Common myeloid progenitor, CD34-positive (primary cell): ENCODE measurements around the gene CXADR. TPM values are rescaled to one million over a fixed set of nuclear protein-coding genes. Genes with fewer than 3 reads are reported as not detected.

Source experiments
- CTCF ChIA-PET: fragments of 350-600 bp; sonication (Branson Sonifier 250); formaldehyde crosslinking; loops from one replicate; lab custom pipeline; 2021; ENCODE audit warnings: antibody characterized with exemption; lab: Charles Lee
- POLR2A ChIA-PET: fragments of 350-600 bp; sonication (Branson Sonifier 250); formaldehyde crosslinking; loops from one replicate; lab custom pipeline; 2021; ENCODE audit warnings: antibody characterized with exemption; lab: Charles Lee
- DNase-seq, 3 donors: peaks; one replicate each; pipeline versions ENCODE4 v3.0.0 to v3.0.0-alpha.2; 2013
- H3K27ac ChIP-seq, 2 experiments: 1 replicate in 1 of 2; 2 replicates in 1 of 2; pipeline ENCODE4 v1.7.0; 2013; ENCODE audit warnings: inconsistent platforms in 2 of 2, low read length in 2 of 2, mild to moderate bottlenecking in 2 of 2, low read depth in 1 of 2, moderate library complexity in 1 of 2; ENCODE audit not compliant: severe bottlenecking in 2 of 2, insufficient read depth in 1 of 2, poor library complexity in 1 of 2
- H3K27me3 ChIP-seq, 5 experiments: replicated peaks in 2 of 5; 1 replicate in 3 of 5; 2 replicates in 2 of 5; pipeline versions ENCODE4 v1.6.1 to v1.7.0; 2013; ENCODE audit warnings: low read length in 4 of 5, mild to moderate bottlenecking in 2 of 5, moderate library complexity in 2 of 5, inconsistent platforms in 1 of 5; ENCODE audit not compliant: insufficient read depth in 5 of 5, control insufficient read depth in 4 of 5
- H3K36me3 ChIP-seq, 4 experiments: 1 replicate in 2 of 4; 2 replicates in 2 of 4; pipeline versions ENCODE4 v1.6.1 to v1.7.0; 2013; ENCODE audit warnings: low read length in 3 of 4, control low read depth in 1 of 4, mild to moderate bottlenecking in 1 of 4; ENCODE audit not compliant: control insufficient read depth in 4 of 4, insufficient read depth in 4 of 4
- H3K4me1 ChIP-seq, 4 experiments: 1 replicate in 3 of 4; 2 replicates in 1 of 4; pipeline versions ENCODE4 v1.6.1 to v1.7.1; 2013; ENCODE audit warnings: low read length in 3 of 4, mild to moderate bottlenecking in 3 of 4, control low read depth in 1 of 4, inconsistent platforms in 1 of 4, moderate library complexity in 1 of 4; ENCODE audit not compliant: control insufficient read depth in 4 of 4, insufficient read depth in 4 of 4; ENCODE audit errors: control extremely low read depth in 1 of 4
- H3K4me3 ChIP-seq, 7 experiments: 1 replicate in 4 of 7; 2 replicates in 3 of 7; pipeline versions ENCODE4 v1.5.1 to v1.7.0; 2013; ENCODE audit warnings: mild to moderate bottlenecking in 7 of 7, low read length in 6 of 7, moderate library complexity in 6 of 7, inconsistent platforms in 2 of 7, low read depth in 2 of 7, control low read depth in 1 of 7; ENCODE audit not compliant: insufficient read depth in 4 of 7, control insufficient read depth in 1 of 7; ENCODE audit errors: extremely low read depth in 1 of 7
- H3K9me3 ChIP-seq, 5 experiments: 1 replicate in 4 of 5; 2 replicates in 1 of 5; pipeline versions ENCODE4 v1.6.1 to v1.7.1; 2013; ENCODE audit warnings: low read length in 4 of 5, mild to moderate bottlenecking in 2 of 5, inconsistent platforms in 1 of 5, low read depth in 1 of 5, moderate library complexity in 1 of 5; ENCODE audit not compliant: control insufficient read depth in 4 of 5, insufficient read depth in 2 of 5; ENCODE audit errors: control extremely low read depth in 1 of 5
- WGBS: methylation state at CpG from one replicate; pipeline ENCODE4 v1.1.5; 2013; ENCODE audit not compliant: insufficient coverage; 5-methylcytosine and 5-hydroxymethylcytosine counted together
- polyA plus RNA-seq: library from polyadenylated mRNA; unstranded; fragments of 120-200 nt; gene quantifications from one replicate; pipeline ENCODE4 v1.2.1, GENCODE V29; 2013

Gene CXADR
- polyA plus RNA-seq: 1.6 TPM

DNA sequence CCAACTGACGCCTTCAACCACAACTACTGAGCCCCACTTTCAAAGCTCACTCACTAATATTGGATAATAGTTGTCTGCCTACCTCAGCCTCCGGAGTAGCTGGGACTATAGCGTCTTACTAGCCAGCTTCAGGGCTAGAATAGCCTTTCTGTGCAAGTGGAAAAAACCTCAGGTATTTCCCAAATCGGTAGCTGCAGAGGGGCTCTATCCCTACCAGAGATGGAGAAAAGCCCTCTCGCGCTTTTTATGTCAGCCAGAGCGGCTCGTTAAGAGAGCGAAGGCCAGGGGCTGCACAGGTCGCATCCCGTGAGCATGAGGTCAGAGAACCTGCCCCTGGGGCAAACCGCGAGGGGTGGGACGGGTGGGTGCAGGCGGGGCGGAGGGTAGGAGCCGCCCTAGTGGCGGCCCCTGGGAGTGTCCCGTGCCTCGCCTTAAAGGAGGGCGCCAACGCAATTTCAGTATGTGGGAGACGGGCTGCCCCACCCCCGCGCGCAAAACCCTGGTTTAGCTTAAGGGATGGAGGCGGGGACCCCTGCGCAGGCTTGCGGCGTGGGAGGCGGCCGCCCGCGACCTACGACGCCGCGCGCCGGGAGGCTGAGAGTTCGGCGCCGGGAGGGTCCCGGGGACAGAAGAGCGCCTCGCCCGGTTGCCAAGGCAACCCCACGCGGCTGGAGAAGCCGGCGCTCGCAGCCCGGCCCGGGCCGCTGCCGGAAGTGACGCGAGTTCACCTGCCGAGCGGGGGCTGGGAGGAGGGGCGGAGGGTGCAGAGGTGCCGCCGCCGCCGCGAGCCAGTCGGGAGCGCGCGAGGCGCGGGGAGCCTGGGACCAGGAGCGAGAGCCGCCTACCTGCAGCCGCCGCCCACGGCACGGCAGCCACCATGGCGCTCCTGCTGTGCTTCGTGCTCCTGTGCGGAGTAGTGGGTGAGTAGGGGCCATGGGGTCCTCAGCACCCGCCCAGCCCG lies at the start of gene CXADR:
Gene CXADR (plus strand): TSS at position 791 of the 961 bp plus-strand sequence. CDS start 87 bp downstream, at position 878.
- Histone ChIP-seq H3K27me3 (peaks cover 3 to 71% (median 21%) of the 10 kb centered on the region in 5 experiments), H3K9me3 (no peaks in the 10 kb centered on the region), H3K4me3 (peak within 1 kb of the TSS; percentile 54 to 85 (median 64)), H3K27ac (no peak within 1 kb of the TSS), H3K36me3 (no peaks in the 10 kb centered on the region), H3K4me1 (peaks cover 7 to 27% (median 23%) of the 10 kb centered on the region in 4 experiments)
- under 1% methylated on average over 65 of the region's 83 CpGs for WGBS
- CTCF ChIA-PET: interaction anchor here (1.0 to 1.5 kb wide), 4 partner anchors 8 to 59 kb away, joined by 3 to 4 read pairs (median 3); no protein-coding TSS in a partner anchor
- DNase-seq: peak; percentile 63 to 77 (median 69)
- POLR2A ChIA-PET: no interaction called here

DNA sequence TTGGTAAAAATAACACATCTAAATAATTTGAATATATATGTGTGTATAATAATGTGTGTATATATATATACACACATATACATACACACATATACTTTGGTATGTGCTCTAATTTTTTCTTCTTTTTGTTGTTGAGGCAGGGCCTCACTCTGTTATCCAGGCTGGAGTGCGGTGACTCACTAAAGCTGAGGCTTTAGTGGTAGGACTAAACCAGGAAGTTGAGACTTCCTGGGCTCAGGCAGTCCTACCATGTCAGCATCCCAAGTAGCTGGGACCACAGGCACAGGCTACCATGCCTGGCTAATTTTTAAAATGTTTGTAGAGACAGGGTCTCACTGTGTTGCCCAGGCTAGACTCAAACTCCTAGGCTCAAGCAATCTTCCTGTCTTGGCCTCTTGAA lies 46.7 kb upstream of the CXADR start:
- no peaks in the 10 kb centered on the region for H3K36me3 ChIP-seq
- H3K4me3 ChIP-seq: no peak overlapping the region
- 100% methylated on average over 1 of the region's 1 CpG for WGBS
- no peaks in the 10 kb centered on the region for H3K27me3 ChIP-seq
- H3K4me1 ChIP-seq: no peaks in the 10 kb centered on the region
- CTCF ChIA-PET: no interaction called here
- no peaks in the 10 kb centered on the region for H3K9me3 ChIP-seq
- DNase-seq: peak in 2 of 3 donors; percentile 21 to 40
- H3K27ac ChIP-seq: no peak overlapping the region
- POLR2A ChIA-PET: interaction anchor here (0.6 kb wide), 1 partner anchor 28 kb away, joined by 4 read pairs; no protein-coding TSS in a partner anchor

DNA sequence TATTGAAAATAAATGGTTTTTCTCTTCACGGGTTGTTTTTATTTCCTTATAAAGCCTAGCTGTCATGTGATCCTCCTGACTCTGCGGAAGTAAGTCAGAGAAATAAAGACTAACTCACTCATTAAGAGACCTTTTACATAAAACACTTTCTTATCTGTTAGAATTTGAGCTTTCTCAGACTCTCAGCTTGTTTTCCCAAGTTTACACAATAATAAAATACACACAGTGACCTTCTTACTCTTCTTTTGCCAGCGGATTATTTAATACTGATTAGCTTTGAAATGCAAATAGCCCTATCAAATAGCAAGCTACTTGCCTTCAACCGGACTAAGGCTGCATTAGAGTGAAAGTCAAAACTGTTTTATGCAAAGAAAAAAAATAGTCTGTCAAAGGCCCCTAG lies 45.5 kb upstream of the CXADR start:
- ChIA-PET POLR2A (no interaction called here), CTCF (no interaction called here)
- no peak for DNase-seq
- no peaks in the 10 kb centered on the region for H3K9me3 ChIP-seq
- no CpG with 5 or more reads among the region's 4 CpGs for WGBS
- H3K36me3 ChIP-seq: no peaks in the 10 kb centered on the region
- H3K4me1 ChIP-seq: no peaks in the 10 kb centered on the region
- no peak overlapping the region for H3K27ac ChIP-seq
- no peaks in the 10 kb centered on the region for H3K27me3 ChIP-seq
- H3K4me3 ChIP-seq: no peak overlapping the region

DNA sequence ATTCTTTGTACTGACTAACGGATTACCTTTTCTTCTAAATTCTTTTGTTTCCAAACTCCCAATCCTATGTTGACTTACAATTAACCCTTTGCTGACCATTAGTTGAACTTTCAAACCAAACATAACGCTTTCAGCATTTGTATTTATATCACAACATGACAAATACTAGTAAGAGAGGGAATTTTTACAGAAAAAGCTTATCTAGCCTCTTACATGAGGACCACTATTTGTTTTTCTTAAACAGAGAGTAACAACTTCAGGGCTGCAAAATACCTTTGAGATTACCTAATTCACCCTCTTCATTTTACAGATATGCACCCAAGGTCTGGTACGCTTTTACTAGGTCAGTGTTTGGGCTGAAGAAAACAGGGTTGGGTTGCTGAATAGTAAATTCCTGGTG lies 45.0 kb upstream of the CXADR start:
- no peak for DNase-seq
- no peaks in the 10 kb centered on the region for H3K36me3 ChIP-seq
- H3K27ac ChIP-seq: no peak overlapping the region
- CTCF ChIA-PET: no interaction called here
- POLR2A ChIA-PET: no interaction called here
- H3K4me3 ChIP-seq: no peak overlapping the region
- H3K27me3 ChIP-seq: peaks cover 0 to 3% (median 0%) of the 10 kb centered on the region in 5 experiments
- H3K9me3 ChIP-seq: no peaks in the 10 kb centered on the region
- WGBS: no CpG with 5 or more reads among the region's 3 CpGs
- H3K4me1 ChIP-seq: no peaks in the 10 kb centered on the region

DNA sequence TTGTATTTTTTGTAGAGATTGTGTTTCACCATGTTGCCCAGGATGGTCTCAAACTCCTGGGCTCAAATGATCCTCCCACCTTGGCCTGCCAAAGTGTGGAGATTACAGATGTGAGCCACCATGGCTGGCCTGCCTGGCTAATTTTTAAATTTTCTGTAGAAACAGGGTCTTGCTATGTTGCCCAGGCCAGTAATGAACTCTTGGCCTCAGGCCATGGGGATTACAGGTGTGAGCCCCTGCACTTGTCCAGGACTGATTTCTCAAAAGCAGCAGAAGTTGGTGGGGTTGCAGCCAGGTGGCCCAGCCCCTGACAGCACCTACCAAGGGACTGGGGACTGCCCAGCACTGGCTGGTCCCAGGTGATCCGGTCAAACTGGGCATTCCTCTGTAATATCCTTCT lies 44.1 kb upstream of the CXADR start:
- ChIA-PET CTCF (interaction anchor here (1.0 kb wide), 1 partner anchor 43 kb away, joined by 3 read pairs; no protein-coding TSS in a partner anchor), POLR2A (no interaction called here)
- Histone ChIP-seq H3K9me3 (no peaks in the 10 kb centered on the region), H3K4me1 (no peaks in the 10 kb centered on the region), H3K27me3 (peaks cover 0 to 3% (median 0%) of the 10 kb centered on the region in 5 experiments), H3K4me3 (no peak overlapping the region), H3K27ac (no peak overlapping the region), H3K36me3 (no peaks in the 10 kb centered on the region)
- no CpG with 5 or more reads among the region's 1 CpG for WGBS
- no peak for DNase-seq

DNA sequence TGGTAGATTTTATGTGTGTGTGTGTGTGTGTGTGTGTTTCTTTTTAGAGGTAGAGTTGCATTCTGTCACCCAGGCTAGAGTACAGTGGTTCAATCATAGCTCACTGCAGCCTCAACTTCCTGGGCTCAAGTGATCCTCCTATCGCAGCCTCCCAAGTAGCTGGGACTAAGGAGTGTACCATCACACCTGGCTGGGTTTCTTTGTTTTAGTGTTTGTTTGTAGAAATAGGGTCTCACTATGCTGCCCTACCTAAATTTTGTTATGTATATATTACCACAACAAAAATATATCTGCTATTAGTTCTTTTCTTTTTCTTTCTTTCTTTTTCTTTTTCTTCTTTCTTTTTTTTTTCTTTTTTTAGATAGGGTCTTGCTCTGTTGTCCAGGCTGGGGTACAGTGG lies 43.1 kb upstream of the CXADR start:
- H3K9me3 ChIP-seq: no peaks in the 10 kb centered on the region
- POLR2A ChIA-PET: no interaction called here
- H3K36me3 ChIP-seq: no peaks in the 10 kb centered on the region
- no peak for DNase-seq
- H3K4me1 ChIP-seq: no peaks in the 10 kb centered on the region
- no CpG with 5 or more reads among the region's 1 CpG for whole genome bisulfite sequencing
- no peak overlapping the region for H3K27ac ChIP-seq
- CTCF ChIA-PET: no interaction called here
- H3K27me3 ChIP-seq: peaks cover 0 to 3% (median 0%) of the 10 kb centered on the region in 5 experiments
- H3K4me3 ChIP-seq: no peak overlapping the region

DNA sequence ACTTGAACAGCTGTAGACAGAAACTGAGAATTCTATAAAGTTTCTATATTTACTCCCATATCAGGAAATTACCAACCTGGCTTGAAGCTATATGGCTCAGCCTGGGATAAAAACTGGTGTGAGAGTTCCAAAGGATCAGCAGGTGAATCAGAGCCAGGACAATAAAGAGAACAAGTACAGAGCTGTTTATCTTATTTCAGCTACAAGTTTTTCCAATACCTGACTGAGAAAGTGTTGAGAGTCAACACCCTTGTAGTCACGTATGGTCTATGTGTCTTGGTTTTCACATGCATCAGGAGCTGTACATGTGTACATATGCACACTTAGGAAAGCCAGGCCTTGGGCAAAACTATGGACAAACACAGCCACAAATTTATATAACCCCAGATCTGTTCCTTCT lies 40.7 kb upstream of the CXADR start:
- CTCF ChIA-PET: no interaction called here
- Histone ChIP-seq H3K27me3 (peaks cover 0 to 3% (median 0%) of the 10 kb centered on the region in 5 experiments), H3K4me1 (no peaks in the 10 kb centered on the region), H3K36me3 (no peaks in the 10 kb centered on the region), H3K9me3 (no peaks in the 10 kb centered on the region), H3K4me3 (no peak overlapping the region), H3K27ac (no peak overlapping the region)
- no peak for DNase-seq
- POLR2A ChIA-PET: no interaction called here
- WGBS: 100% methylated on average over 1 of the region's 1 CpG
